ENCODE results near the gene OFD1. TPM values are rescaled to one million over a fixed set of nuclear protein-coding genes. Genes with fewer than 3 reads are reported as not detected.

OFD1 gene
- total RNA-seq, 1 experiment from 2014 or later = 12.9 TPM

- DNase-seq (ENCODE audit: low read depth in 1 of 2, low spot score in 2 of 2) = no peak
- no peak overlapping the region for H3K4me3 ChIP-seq
- no peaks in the 10 kb centered on the region for H3K4me1 ChIP-seq (replicated peaks)
- H3K36me3 ChIP-seq = no peaks in the 10 kb centered on the region
- no peak overlapping the region for H3K27ac ChIP-seq
- no peaks in the 10 kb centered on the region for H3K9me3 ChIP-seq (replicated peaks)
- H3K27me3 ChIP-seq (replicated peaks) = no peaks in the 10 kb centered on the region
These were observed 40.1 kb downstream of the OFD1 start for GRCh38 chrX:13774696-13775095.

- no peak for DNase-seq (ENCODE audit: low read depth in 1 of 2, low spot score in 2 of 2)
- no peak overlapping the region for H3K4me3 ChIP-seq
- H3K36me3 ChIP-seq = no peaks in the 10 kb centered on the region
- H3K27me3 ChIP-seq (replicated peaks) = no peaks in the 10 kb centered on the region
- H3K4me1 ChIP-seq (replicated peaks) = no peaks in the 10 kb centered on the region
- H3K9me3 ChIP-seq (replicated peaks) = no peaks in the 10 kb centered on the region
- no peak overlapping the region for H3K27ac ChIP-seq
These were observed 41.3 kb downstream of the OFD1 start for GRCh38 chrX:13775837-13776236.

GRCh38 chrX:13776387-13776786 lies 41.8 kb downstream of the OFD1 start:
- H3K27ac ChIP-seq = no peak overlapping the region
- no peaks in the 10 kb centered on the region for H3K4me1 ChIP-seq (replicated peaks)
- no peaks in the 10 kb centered on the region for H3K9me3 ChIP-seq (replicated peaks)
- no peaks in the 10 kb centered on the region for H3K36me3 ChIP-seq
- H3K4me3 ChIP-seq = no peak overlapping the region
- DNase-seq (ENCODE audit: low read depth in 1 of 2, low spot score in 2 of 2) = no peak
- no peaks in the 10 kb centered on the region for H3K27me3 ChIP-seq (replicated peaks)

GRCh38 chrX:13778916-13779315 lies 44.4 kb downstream of the OFD1 start:
- Histone ChIP-seq H3K27ac (no peak overlapping the region), H3K4me3 (no peak overlapping the region), H3K36me3 (no peaks in the 10 kb centered on the region), H3K4me1 (replicated peaks) (no peaks in the 10 kb centered on the region), H3K27me3 (replicated peaks) (no peaks in the 10 kb centered on the region), H3K9me3 (replicated peaks) (no peaks in the 10 kb centered on the region)
- DNase-seq (ENCODE audit: low read depth in 1 of 2, low spot score in 2 of 2) = no peak

GRCh38 chrX:13780868-13781427 lies 46.4 kb downstream of the OFD1 start:
- H3K36me3 ChIP-seq = no peaks in the 10 kb centered on the region
- no peaks in the 10 kb centered on the region for H3K4me1 ChIP-seq (replicated peaks)
- no peak for DNase-seq (ENCODE audit: low read depth in 1 of 2, low spot score in 2 of 2)
- no peak overlapping the region for H3K4me3 ChIP-seq
- H3K9me3 ChIP-seq (replicated peaks) = no peaks in the 10 kb centered on the region
- no peaks in the 10 kb centered on the region for H3K27me3 ChIP-seq (replicated peaks)
- H3K27ac ChIP-seq = no peak overlapping the region

- Histone ChIP-seq H3K4me1 (replicated peaks) (no peaks in the 10 kb centered on the region), H3K4me3 (no peak overlapping the region), H3K27me3 (replicated peaks) (no peaks in the 10 kb centered on the region), H3K36me3 (no peaks in the 10 kb centered on the region), H3K9me3 (replicated peaks) (no peaks in the 10 kb centered on the region), H3K27ac (no peak overlapping the region)
- no peak for DNase-seq (ENCODE audit: low read depth in 1 of 2, low spot score in 2 of 2)
These were observed 51.5 kb downstream of the OFD1 start for GRCh38 chrX:13786048-13786447.

GRCh38 chrX:13790206-13791131 lies 55.9 kb downstream of the OFD1 start:
- Histone ChIP-seq H3K4me3 (no peak overlapping the region), H3K9me3 (replicated peaks) (no peaks in the 10 kb centered on the region), H3K36me3 (no peaks in the 10 kb centered on the region), H3K27me3 (replicated peaks) (no peaks in the 10 kb centered on the region), H3K27ac (no peak overlapping the region), H3K4me1 (replicated peaks) (no peaks in the 10 kb centered on the region)
- DNase-seq (ENCODE audit: low read depth in 1 of 2, low spot score in 2 of 2) = no peak

- H3K27me3 ChIP-seq (replicated peaks) = no peaks in the 10 kb centered on the region
- H3K27ac ChIP-seq = no peak overlapping the region
- no peaks in the 10 kb centered on the region for H3K36me3 ChIP-seq
- no peak overlapping the region for H3K4me3 ChIP-seq
- H3K4me1 ChIP-seq (replicated peaks) = no peaks in the 10 kb centered on the region
- DNase-seq (ENCODE audit: low read depth in 1 of 2, low spot score in 2 of 2) = no peak
- H3K9me3 ChIP-seq (replicated peaks) = no peaks in the 10 kb centered on the region
These were observed 56.6 kb downstream of the OFD1 start for GRCh38 chrX:13791145-13791544.

GRCh38 chrX:13791559-13791958 lies 57.0 kb downstream of the OFD1 start:
- Histone ChIP-seq H3K27me3 (replicated peaks) (no peaks in the 10 kb centered on the region), H3K4me1 (replicated peaks) (no peaks in the 10 kb centered on the region), H3K4me3 (no peak overlapping the region), H3K27ac (no peak overlapping the region), H3K36me3 (no peaks in the 10 kb centered on the region), H3K9me3 (replicated peaks) (no peaks in the 10 kb centered on the region)
- no peak for DNase-seq (ENCODE audit: low read depth in 1 of 2, low spot score in 2 of 2)

- Histone ChIP-seq H3K4me3 (no peak overlapping the region), H3K36me3 (no peaks in the 10 kb centered on the region)
- DNase-seq (ENCODE audit: low read depth in 1 of 2, low spot score in 2 of 2) = no peak
These were observed 59.3 kb downstream of the OFD1 start for GRCh38 chrX:13793897-13794296.

GRCh38 chrX:13794417-13794816 lies 59.9 kb downstream of the OFD1 start:
- H3K4me3 ChIP-seq = no peak overlapping the region
- no peak overlapping the region for H3K27ac ChIP-seq
- H3K36me3 ChIP-seq = no peaks in the 10 kb centered on the region
- no peaks in the 10 kb centered on the region for H3K4me1 ChIP-seq (replicated peaks)
- DNase-seq (ENCODE audit: low read depth in 1 of 2, low spot score in 2 of 2) = no peak
- H3K9me3 ChIP-seq (replicated peaks) = no peaks in the 10 kb centered on the region
- no peaks in the 10 kb centered on the region for H3K27me3 ChIP-seq (replicated peaks)

More at GRCh38 chrX:13793897-13794296, 59.3 kb downstream of the OFD1 start:
- Histone ChIP-seq H3K27me3 (replicated peaks) (no peaks in the 10 kb centered on the region), H3K9me3 (replicated peaks) (no peaks in the 10 kb centered on the region), H3K27ac (no peak overlapping the region), H3K4me1 (replicated peaks) (no peaks in the 10 kb centered on the region)

- H3K36me3 ChIP-seq = no peaks in the 10 kb centered on the region
- H3K27me3 ChIP-seq (replicated peaks) = no peaks in the 10 kb centered on the region
- no peak for DNase-seq (ENCODE audit: low read depth in 1 of 2, low spot score in 2 of 2)
- H3K4me1 ChIP-seq (replicated peaks) = no peaks in the 10 kb centered on the region
- H3K4me3 ChIP-seq = no peak overlapping the region
- no peak overlapping the region for H3K27ac ChIP-seq
- no peaks in the 10 kb centered on the region for H3K9me3 ChIP-seq (replicated peaks)
These were observed 63.0 kb downstream of the OFD1 start for GRCh38 chrX:13797512-13797911.

- Histone ChIP-seq H3K9me3 (replicated peaks) (no peaks in the 10 kb centered on the region), H3K4me1 (replicated peaks) (no peaks in the 10 kb centered on the region), H3K27ac (no peak overlapping the region), H3K36me3 (no peaks in the 10 kb centered on the region), H3K4me3 (no peak overlapping the region), H3K27me3 (replicated peaks) (no peaks in the 10 kb centered on the region)
- no peak for DNase-seq (ENCODE audit: low read depth in 1 of 2, low spot score in 2 of 2)
These were observed 63.6 kb downstream of the OFD1 start for GRCh38 chrX:13798184-13798583.

- no peaks in the 10 kb centered on the region for H3K9me3 ChIP-seq (replicated peaks)
- H3K4me3 ChIP-seq = no peak overlapping the region
- no peak overlapping the region for H3K27ac ChIP-seq
- no peaks in the 10 kb centered on the region for H3K36me3 ChIP-seq
- no peaks in the 10 kb centered on the region for H3K4me1 ChIP-seq (replicated peaks)
- H3K27me3 ChIP-seq (replicated peaks) = no peaks in the 10 kb centered on the region
- DNase-seq (ENCODE audit: low read depth in 1 of 2, low spot score in 2 of 2) = no peak
These were observed 68.6 kb downstream of the OFD1 start for GRCh38 chrX:13803116-13803515.
